ENCODE results near the gene ST3GAL3. TPM values are rescaled to one million over a fixed set of nuclear protein-coding genes. Genes with fewer than 3 reads are reported as not detected.

Gene ST3GAL3
- total and polyA plus RNA-seq, 10 of the 15 experiments (the other 5 are each of a cell fraction or from before 2014, with no cell fraction given) = 1.2 to 19.3 (median 11.0) TPM

GRCh38 chr1:43766818-43767525, 59.6 kb downstream of the ST3GAL3 start (continued):
- no peak for TF ChIP-seq TCF3 (IDR thresholded peaks at IDR 0.05; ENCODE audit: borderline replicate concordance, insufficient read depth, low read depth, low read length)
- peak; percentile 43; the same call in 1 of the 2 replicates for TF ChIP-seq RAD51 (IDR thresholded peaks at IDR 0.05)
- TF ChIP-seq NFXL1 (IDR thresholded peaks at IDR 0.05; ENCODE audit: borderline replicate concordance) = no peak
- TF ChIP-seq SUZ12 (IDR thresholded peaks at IDR 0.05; ENCODE audit: unreplicated experiment) = no peak
- TF ChIP-seq ZBTB4 (CRISPR knock-in tag; IDR thresholded peaks at IDR 0.05) = no peak
- TF ChIP-seq CHD1 (IDR thresholded peaks at IDR 0.05; ENCODE audit: low read depth, low read length) = no peak
- no peak for TF ChIP-seq TBL1XR1 (IDR thresholded peaks at IDR 0.05; ENCODE audit: low read depth, low read length)
- TF ChIP-seq NR2C2 (IDR thresholded peaks at IDR 0.05; ENCODE audit: borderline replicate concordance, control insufficient read depth, insufficient read length, low read depth) = no peak
- no peak for TF ChIP-seq ESRRA (IDR thresholded peaks at IDR 0.05; ENCODE audit: low read length)
- TF ChIP-seq KDM1A (IDR thresholded peaks at IDR 0.05; ENCODE audit: borderline replicate concordance) = no peak
- no peak for TF ChIP-seq MYB (IDR thresholded peaks at IDR 0.05; ENCODE audit: borderline replicate concordance, low read depth, low read length)
- TF ChIP-seq, protein P1, sequence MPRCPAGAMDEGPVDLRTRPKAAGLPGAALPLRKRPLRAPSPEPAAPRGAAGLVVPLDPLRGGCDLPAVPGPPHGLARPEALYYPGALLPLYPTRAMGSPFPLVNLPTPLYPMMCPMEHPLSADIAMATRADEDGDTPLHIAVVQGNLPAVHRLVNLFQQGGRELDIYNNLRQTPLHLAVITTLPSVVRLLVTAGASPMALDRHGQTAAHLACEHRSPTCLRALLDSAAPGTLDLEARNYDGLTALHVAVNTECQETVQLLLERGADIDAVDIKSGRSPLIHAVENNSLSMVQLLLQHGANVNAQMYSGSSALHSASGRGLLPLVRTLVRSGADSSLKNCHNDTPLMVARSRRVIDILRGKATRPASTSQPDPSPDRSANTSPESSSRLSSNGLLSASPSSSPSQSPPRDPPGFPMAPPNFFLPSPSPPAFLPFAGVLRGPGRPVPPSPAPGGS (IDR thresholded peaks at IDR 0.05; ENCODE audit: borderline replicate concordance, insufficient read depth, low read depth, low read length, poor library complexity, severe bottlenecking) = no peak
- no peak for TF ChIP-seq RBBP5 (conservative IDR thresholded peaks at IDR 0.05)
- 0 out of 2 replicates have a peak, but pooled peaks have one; percentile 34 for TF ChIP-seq TCF12 (IDR thresholded peaks at IDR 0.05; ENCODE audit: low read depth, low read length)
- no peak for TF ChIP-seq POLR2AphosphoS2 (IDR thresholded peaks at IDR 0.05; ENCODE audit: low read depth, low read length)
- TF ChIP-seq, protein P2, sequence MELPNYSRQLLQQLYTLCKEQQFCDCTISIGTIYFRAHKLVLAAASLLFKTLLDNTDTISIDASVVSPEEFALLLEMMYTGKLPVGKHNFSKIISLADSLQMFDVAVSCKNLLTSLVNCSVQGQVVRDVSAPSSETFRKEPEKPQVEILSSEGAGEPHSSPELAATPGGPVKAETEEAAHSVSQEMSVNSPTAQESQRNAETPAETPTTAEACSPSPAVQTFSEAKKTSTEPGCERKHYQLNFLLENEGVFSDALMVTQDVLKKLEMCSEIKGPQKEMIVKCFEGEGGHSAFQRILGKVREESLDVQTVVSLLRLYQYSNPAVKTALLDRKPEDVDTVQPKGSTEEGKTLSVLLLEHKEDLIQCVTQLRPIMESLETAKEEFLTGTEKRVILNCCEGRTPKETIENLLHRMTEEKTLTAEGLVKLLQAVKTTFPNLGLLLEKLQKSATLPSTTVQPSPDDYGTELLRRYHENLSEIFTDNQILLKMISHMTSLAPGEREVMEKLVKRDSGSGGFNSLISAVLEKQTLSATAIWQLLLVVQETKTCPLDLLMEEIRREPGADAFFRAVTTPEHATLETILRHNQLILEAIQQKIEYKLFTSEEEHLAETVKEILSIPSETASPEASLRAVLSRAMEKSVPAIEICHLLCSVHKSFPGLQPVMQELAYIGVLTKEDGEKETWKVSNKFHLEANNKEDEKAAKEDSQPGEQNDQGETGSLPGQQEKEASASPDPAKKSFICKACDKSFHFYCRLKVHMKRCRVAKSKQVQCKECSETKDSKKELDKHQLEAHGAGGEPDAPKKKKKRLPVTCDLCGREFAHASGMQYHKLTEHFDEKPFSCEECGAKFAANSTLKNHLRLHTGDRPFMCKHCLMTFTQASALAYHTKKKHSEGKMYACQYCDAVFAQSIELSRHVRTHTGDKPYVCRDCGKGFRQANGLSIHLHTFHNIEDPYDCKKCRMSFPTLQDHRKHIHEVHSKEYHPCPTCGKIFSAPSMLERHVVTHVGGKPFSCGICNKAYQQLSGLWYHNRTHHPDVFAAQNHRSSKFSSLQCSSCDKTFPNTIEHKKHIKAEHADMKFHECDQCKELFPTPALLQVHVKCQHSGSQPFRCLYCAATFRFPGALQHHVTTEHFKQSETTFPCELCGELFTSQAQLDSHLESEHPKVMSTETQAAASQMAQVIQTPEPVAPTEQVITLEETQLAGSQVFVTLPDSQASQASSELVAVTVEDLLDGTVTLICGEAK (IDR thresholded peaks at IDR 0.05; ENCODE audit: borderline replicate concordance) = no peak
- TF ChIP-seq IRF4 (IDR thresholded peaks at IDR 0.05; ENCODE audit: low read depth, low read length) = peak; percentile 35; the same call in 1 of the 2 replicates
- TF ChIP-seq SREBF2 (IDR thresholded peaks at IDR 0.05; ENCODE audit: low read length) = no peak
- no peak for TF ChIP-seq STAT1 (conservative IDR thresholded peaks at IDR 0.05)
- no peak for TF ChIP-seq SIX5 (IDR thresholded peaks at IDR 0.05; ENCODE audit: low read depth, low read length, severe bottlenecking)
- peak; percentile 70; the same call in 1 of the 3 replicates for TF ChIP-seq POU2F2 (IDR thresholded peaks at IDR 0.05; ENCODE audit: borderline replicate concordance, low read depth, low read length)
- no peak for TF ChIP-seq SP1 (IDR thresholded peaks at IDR 0.05; ENCODE audit: low read depth, low read length)

All from GM12878 (cell line).